Activated naive CD8-positive, alpha-beta T cell treated with anti-CD3 and anti-CD28 coated beads, Interleukin-2, amount 10 ng/mL, durations not matched to agents 7 days and 5 days (primary cell): ENCODE measurements around the gene KLK6. TPM values are rescaled to one million over a fixed set of nuclear protein-coding genes. Genes with fewer than 3 reads are reported as not detected.
"Not testable (repeated sequence)": the region's sequence is repeated elsewhere in the genome, so short reads cannot be mapped to it uniquely, and the experiment has no call there.

ENCODE experiments used
- ATAC-seq: fragments of 150-1000 bp; cut with Tn5 transposase; one replicate; pipeline ENCODE4 v1.10.0; 2021; ENCODE audit warnings: low read depth, moderate library complexity
- POLR2A ChIA-PET: fragments of 350-600 bp; sonication (Branson Sonifier 250); formaldehyde crosslinking; loops from one replicate; lab custom pipeline; 2021; ENCODE audit warnings: antibody characterized with exemption; lab: Charles Lee
- DNase-seq: peaks from one replicate; pipeline ENCODE4 v3.0.0; 2021
- H3K27ac Mint-ChIP-seq: one replicate; pipeline ENCODE4 v1.8.0; 2022; ENCODE audit warnings: mild to moderate bottlenecking, mixed read lengths
- H3K27me3 Mint-ChIP-seq: one replicate; pipeline ENCODE4 v1.8.0; 2022; ENCODE audit warnings: mild to moderate bottlenecking, moderate library complexity, mixed read lengths
- H3K36me3 Mint-ChIP-seq: one replicate; pipeline ENCODE4 v1.8.0; 2021; ENCODE audit warnings: mild to moderate bottlenecking, mixed read lengths
- H3K4me1 Mint-ChIP-seq: one replicate; pipeline ENCODE4 v1.8.0; 2021; ENCODE audit warnings: mixed read lengths
- H3K4me3 Mint-ChIP-seq: one replicate; pipeline ENCODE4 v1.8.0; 2022; ENCODE audit warnings: mild to moderate bottlenecking, moderate library complexity, mixed read lengths
- H3K9me3 Mint-ChIP-seq: one replicate; pipeline ENCODE4 v1.8.0; 2021; ENCODE audit warnings: mixed read lengths
- total RNA-seq, 2 experiments: library from RNA; stranded (reverse); gene quantifications; one replicate each; pipeline ENCODE4 v1.2.3, GENCODE V29; 2021

KLK6 gene
- total RNA-seq, 2 experiments from 2014 or later = not detected

GRCh38 chr19:50979758-50980157, 10.4 kb upstream of the KLK6 start:
- Mint-ChIP-seq H3K36me3 (no peaks in the 10 kb centered on the region), H3K27me3 (peaks cover 31% of the 10 kb centered on the region), H3K4me1 (no peaks in the 10 kb centered on the region), H3K4me3 (no peak overlapping the region), H3K9me3 (no peaks in the 10 kb centered on the region), H3K27ac (no peak overlapping the region)
- ATAC-seq (no peak), DNase-seq (no peak)
- POLR2A ChIA-PET = no interaction called here

GRCh38 chr19:50978772-50979390, 9.5 kb upstream of the KLK6 start:
- H3K36me3 Mint-ChIP-seq = no peaks in the 10 kb centered on the region

GRCh38 chr19:50977626-50978025, 8.2 kb upstream of the KLK6 start:
- H3K4me1 Mint-ChIP-seq = no peaks in the 10 kb centered on the region
- DNase-seq (no peak), ATAC-seq (no peak)
- POLR2A ChIA-PET = no interaction called here
- H3K27ac Mint-ChIP-seq = no peak overlapping the region
- H3K27me3 Mint-ChIP-seq = peaks cover 26% of the 10 kb centered on the region
- no peaks in the 10 kb centered on the region for H3K9me3 Mint-ChIP-seq
- H3K36me3 Mint-ChIP-seq = no peaks in the 10 kb centered on the region
- no peak overlapping the region for H3K4me3 Mint-ChIP-seq

More at GRCh38 chr19:50978772-50979390, 9.5 kb upstream of the KLK6 start:
- DNase-seq (no peak), ATAC-seq (no peak)
- Mint-ChIP-seq H3K27me3 (peaks cover 32% of the 10 kb centered on the region), H3K9me3 (no peaks in the 10 kb centered on the region), H3K4me1 (no peaks in the 10 kb centered on the region), H3K27ac (no peak overlapping the region), H3K4me3 (no peak overlapping the region)
- POLR2A ChIA-PET = no interaction called here

GRCh38 chr19:50975766-50976165, 6.4 kb upstream of the KLK6 start:
- Mint-ChIP-seq H3K36me3 (no peaks in the 10 kb centered on the region), H3K4me3 (no peak overlapping the region), H3K4me1 (no peaks in the 10 kb centered on the region), H3K27ac (no peak overlapping the region), H3K9me3 (no peaks in the 10 kb centered on the region), H3K27me3 (peaks cover 15% of the 10 kb centered on the region)
- DNase-seq (no peak), ATAC-seq (no peak)
- POLR2A ChIA-PET = no interaction called here

GRCh38 chr19:50974702-50975556, 5.5 kb upstream of the KLK6 start:
- peaks cover 20% of the 10 kb centered on the region for H3K27me3 Mint-ChIP-seq
- H3K4me1 Mint-ChIP-seq = no peaks in the 10 kb centered on the region
- H3K36me3 Mint-ChIP-seq = no peaks in the 10 kb centered on the region
- no peak overlapping the region for H3K4me3 Mint-ChIP-seq
- POLR2A ChIA-PET = no interaction called here
- no peak overlapping the region for H3K27ac Mint-ChIP-seq
- DNase-seq = no peak
- no peak for ATAC-seq
- no peaks in the 10 kb centered on the region for H3K9me3 Mint-ChIP-seq

GRCh38 chr19:50972795-50973376, 3.5 kb upstream of the KLK6 start:
- no peak overlapping the region for H3K27ac Mint-ChIP-seq

GRCh38 chr19:50969810-50970209, 419 bp upstream of the KLK6 start:
- H3K27ac Mint-ChIP-seq, H3K4me1 Mint-ChIP-seq, H3K36me3 Mint-ChIP-seq, H3K9me3 Mint-ChIP-seq, POLR2A ChIA-PET, ATAC-seq, DNase-seq, H3K4me3 Mint-ChIP-seq: not testable (repeated sequence)
- peaks cover 13% of the 10 kb centered on the region for H3K27me3 Mint-ChIP-seq

More at GRCh38 chr19:50972795-50973376, 3.5 kb upstream of the KLK6 start:
- Mint-ChIP-seq H3K36me3 (no peaks in the 10 kb centered on the region), H3K27me3 (peaks cover 20% of the 10 kb centered on the region), H3K4me3 (no peak overlapping the region), H3K4me1 (no peaks in the 10 kb centered on the region), H3K9me3 (no peaks in the 10 kb centered on the region)
- ATAC-seq (no peak), DNase-seq (no peak)
- POLR2A ChIA-PET = no interaction called here

- H3K4me1 Mint-ChIP-seq = no peaks in the 10 kb centered on the region
Observed at GRCh38 chr19:50968716-50969412, 527 bp downstream of the KLK6 start.

GRCh38 chr19:50967929-50968715, 1.3 kb downstream of the KLK6 start:
- H3K36me3 Mint-ChIP-seq = no peaks in the 10 kb centered on the region
- H3K4me3 Mint-ChIP-seq = no peak overlapping the region
- no peak overlapping the region for H3K27ac Mint-ChIP-seq
- no peak for DNase-seq
- H3K4me1 Mint-ChIP-seq = no peaks in the 10 kb centered on the region
- H3K9me3 Mint-ChIP-seq = no peaks in the 10 kb centered on the region
- POLR2A ChIA-PET = no interaction called here
- H3K27me3 Mint-ChIP-seq = peaks cover 10% of the 10 kb centered on the region
- no peak for ATAC-seq

More at GRCh38 chr19:50968716-50969412, 527 bp downstream of the KLK6 start:
- H3K4me3 Mint-ChIP-seq = no peak overlapping the region
- no peaks in the 10 kb centered on the region for H3K9me3 Mint-ChIP-seq
- no peak for ATAC-seq
- H3K27ac Mint-ChIP-seq = no peak overlapping the region
- no peak for DNase-seq
- POLR2A ChIA-PET = no interaction called here
- peaks cover 7% of the 10 kb centered on the region for H3K27me3 Mint-ChIP-seq
- H3K36me3 Mint-ChIP-seq = no peaks in the 10 kb centered on the region

GRCh38 chr19:50964266-50964665, 5.1 kb downstream of the KLK6 start:
- Mint-ChIP-seq H3K4me3 (no peak overlapping the region), H3K27ac (no peak overlapping the region), H3K9me3 (no peaks in the 10 kb centered on the region), H3K27me3 (peaks cover 7% of the 10 kb centered on the region), H3K4me1 (no peaks in the 10 kb centered on the region), H3K36me3 (no peaks in the 10 kb centered on the region)
- POLR2A ChIA-PET = no interaction called here
- DNase-seq = no peak
- no peak for ATAC-seq

GRCh38 chr19:50963381-50963780, 6.0 kb downstream of the KLK6 start:
- Mint-ChIP-seq H3K4me1 (no peaks in the 10 kb centered on the region), H3K36me3 (no peaks in the 10 kb centered on the region), H3K4me3 (no peak overlapping the region), H3K27me3 (peaks cover 7% of the 10 kb centered on the region), H3K9me3 (no peaks in the 10 kb centered on the region), H3K27ac (no peak overlapping the region)
- ATAC-seq = no peak
- POLR2A ChIA-PET = no interaction called here
- DNase-seq = no peak

GRCh38 chr19:50962245-50962644, 7.1 kb downstream of the KLK6 start:
- ATAC-seq (no peak), DNase-seq (no peak)
- no peaks in the 10 kb centered on the region for H3K9me3 Mint-ChIP-seq
- H3K27ac Mint-ChIP-seq = no peak overlapping the region
- H3K4me3 Mint-ChIP-seq = no peak overlapping the region
- H3K36me3 Mint-ChIP-seq = no peaks in the 10 kb centered on the region
- POLR2A ChIA-PET = no interaction called here
- peaks cover 7% of the 10 kb centered on the region for H3K27me3 Mint-ChIP-seq
- H3K4me1 Mint-ChIP-seq = no peaks in the 10 kb centered on the region
